HG02588 (cell line): ENCODE data around the gene IGFBP4.

Source experiments
- ATAC-seq: cut with Tn5 transposase; IDR thresholded peaks from one replicate; pipeline ENCODE4 v1.9.1; 2021; ENCODE audit warnings: mild to moderate bottlenecking, moderate library complexity; ENCODE audit not compliant: unreplicated experiment

The IGFBP4 gene

GRCh38 chr17:40486522-40487370 is 43.5 kb downstream of the IGFBP4 start:
- ATAC-seq: no peak

DNA sequence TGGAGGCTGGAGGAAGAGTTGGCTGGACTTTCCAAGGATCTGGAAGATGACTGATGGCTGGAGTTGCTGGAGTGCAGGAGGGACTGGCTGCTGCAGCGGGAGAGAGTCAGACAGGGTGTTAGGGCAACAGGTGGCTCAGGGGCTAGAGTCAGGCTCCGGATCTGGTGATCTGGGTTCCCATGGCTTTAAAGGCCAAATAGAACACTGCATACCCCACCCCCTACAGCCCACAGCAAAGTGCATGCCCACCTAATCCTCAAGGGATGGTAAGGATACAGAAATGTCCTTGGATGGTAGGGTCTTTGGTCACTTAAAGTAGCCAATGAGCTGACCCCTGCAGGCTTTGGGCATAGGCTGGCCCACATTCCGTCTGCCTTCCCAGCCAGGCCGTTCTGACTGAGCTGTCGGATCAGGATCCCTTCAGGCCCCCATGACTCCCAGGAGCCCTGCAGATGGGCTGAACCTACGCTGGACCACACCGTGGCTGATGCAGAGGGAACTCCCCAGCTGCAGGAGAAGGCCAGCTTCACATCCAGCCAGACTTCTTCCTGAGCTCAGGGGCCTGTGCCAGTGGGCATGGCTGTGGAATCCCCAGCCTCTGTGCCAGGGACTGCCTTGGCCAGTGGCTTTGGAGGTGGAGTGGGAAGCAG is 44.2 kb downstream of the IGFBP4 start:
- no peak for ATAC-seq

DNA sequence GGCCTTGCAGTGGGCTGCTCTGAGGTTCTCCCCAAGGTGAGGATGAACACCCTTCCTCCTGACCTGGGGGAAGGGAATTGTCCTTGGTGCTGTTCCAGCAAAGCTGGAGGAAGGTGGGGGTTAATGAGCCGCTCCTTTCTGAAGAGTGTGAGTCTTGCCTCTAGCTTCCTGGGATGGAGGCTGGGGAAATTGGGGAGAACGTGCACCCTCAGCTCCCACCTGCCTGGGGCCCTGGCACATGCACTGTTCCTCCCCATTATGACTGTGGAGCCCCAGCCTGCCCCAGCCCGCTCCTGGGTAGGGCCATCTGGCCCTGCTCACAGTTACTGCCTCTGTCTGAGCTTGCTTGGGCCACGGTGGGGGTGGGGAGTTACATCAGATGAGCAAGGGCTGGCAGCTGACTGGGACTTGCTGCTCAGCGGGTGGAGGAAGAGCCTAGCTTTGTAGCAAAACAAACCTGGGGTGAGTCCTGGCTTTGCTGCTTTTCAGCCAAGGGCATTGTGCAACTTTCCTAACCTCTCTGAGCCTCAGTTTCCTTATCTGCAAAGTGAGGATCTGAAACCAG is 47.1 kb downstream of the IGFBP4 start:
- ATAC-seq: no peak

DNA sequence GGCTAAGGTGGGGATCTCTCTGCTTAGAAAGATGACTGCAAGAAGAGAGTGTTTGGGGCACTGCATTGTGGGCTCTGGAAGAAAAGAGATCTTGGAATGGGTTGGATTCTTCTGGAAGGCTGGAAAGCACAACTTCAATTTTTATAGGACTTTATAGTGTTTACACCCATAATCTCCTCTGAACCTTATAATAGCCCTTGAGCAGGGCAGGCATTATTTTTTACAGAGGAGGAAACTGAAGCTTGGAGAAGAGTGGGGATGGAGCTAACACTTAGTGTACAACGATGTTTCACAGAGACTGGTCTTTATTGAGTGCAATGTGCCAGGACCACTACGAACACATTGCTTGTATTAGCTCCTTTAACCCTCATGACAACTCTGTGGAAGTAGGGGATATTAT is 47.7 kb downstream of the IGFBP4 start:
- no peak for ATAC-seq

DNA sequence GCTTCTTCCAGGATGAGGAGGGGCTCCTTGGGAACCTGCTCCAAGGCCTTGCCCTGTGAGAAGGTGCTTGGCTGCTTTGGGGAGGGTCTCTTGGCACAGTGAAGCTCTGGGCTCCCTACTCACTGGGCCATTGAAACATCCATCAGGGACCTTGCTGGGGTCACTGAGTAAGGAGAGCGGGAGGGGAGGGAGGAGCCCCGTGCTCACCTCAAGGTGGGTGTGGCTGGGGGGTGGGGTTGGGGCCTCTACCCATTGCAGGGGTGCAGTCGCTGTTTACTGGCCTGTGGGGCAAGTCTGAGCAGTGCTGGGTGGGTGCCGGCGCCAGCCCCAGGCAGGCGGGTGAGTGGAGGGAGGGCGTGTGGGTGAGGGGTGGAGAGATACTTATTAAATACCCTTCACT is 48.2 kb downstream of the IGFBP4 start:
- ATAC-seq: no peak

DNA sequence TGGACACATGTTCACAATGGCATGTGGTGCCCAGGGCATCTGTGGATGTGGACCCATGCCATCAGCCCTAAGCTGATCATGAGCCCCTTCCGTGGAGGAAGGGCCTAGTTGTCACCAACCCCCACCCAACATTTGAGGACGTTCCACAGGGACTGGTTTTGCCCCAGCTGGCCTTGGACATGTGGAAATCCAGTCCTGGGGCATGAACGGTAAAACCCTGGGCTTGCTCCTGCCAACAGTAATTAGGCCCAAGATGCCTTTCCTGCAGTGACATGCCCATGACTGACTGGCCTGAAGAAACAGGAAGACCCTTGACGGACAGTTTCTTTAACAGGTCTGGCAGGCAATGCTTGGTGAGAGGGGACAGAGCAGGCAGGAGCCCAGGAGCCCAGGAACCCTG is 50.4 kb downstream of the IGFBP4 start:
- ATAC-seq: no peak

DNA sequence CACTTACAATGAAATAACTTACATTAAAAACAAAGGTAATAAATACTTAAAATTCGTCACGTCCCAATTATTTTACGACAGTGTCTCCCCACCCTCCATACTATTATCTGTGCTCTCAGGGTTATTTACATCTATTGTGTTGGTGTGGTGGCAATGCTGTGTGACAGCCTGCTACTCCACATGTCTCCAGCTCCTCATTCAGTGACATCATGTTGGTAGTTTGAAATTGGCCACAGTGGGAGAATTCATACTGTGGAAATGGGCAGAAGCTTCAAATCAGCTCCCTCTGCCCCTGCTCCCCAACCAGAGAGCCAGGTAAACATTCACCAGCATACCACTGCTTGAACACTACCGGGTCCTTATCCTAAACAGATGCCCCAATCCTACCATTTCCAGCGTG is 51.9 kb downstream of the IGFBP4 start:
- no peak for ATAC-seq

GRCh38 chr17:40496170-40496569 is 52.9 kb downstream of the IGFBP4 start:
- ATAC-seq: no peak

DNA sequence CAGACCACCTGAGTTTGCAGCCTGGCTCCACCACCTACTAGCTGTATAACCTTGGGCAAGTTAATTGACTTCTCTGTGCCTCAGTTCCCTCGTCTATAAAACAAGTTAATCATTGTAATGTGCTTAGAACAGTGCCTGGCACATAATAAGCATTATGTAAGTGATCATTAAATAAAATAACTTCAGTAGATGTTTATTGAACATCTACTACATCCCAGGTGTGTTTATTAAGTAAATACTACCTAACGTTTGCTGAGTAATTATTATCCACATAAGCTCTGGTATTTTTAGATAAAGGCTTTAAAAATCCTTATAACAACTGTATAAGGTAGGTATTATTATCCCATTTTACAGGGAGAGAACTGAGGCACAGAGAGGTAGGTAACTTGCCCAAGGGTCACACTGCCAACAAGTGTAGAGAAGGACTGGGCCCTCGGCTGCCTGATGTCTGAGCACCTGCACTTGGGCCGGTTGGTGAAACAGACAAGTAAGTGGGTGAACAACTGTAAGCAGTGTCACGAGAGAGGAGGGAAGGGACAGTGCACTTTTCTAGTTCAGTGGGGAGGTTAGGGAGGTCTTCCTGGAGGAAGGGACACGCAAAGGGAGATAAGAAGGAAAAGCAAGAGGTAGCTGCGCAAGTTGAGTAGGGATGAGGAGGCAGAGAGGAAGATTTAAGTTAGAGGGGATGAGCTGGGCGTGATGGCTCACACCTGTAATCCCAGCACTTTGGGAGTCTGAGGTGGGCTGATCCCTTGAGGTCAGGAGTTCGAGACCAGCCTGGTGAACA is 53.6 kb downstream of the IGFBP4 start:
- no peak for ATAC-seq

DNA sequence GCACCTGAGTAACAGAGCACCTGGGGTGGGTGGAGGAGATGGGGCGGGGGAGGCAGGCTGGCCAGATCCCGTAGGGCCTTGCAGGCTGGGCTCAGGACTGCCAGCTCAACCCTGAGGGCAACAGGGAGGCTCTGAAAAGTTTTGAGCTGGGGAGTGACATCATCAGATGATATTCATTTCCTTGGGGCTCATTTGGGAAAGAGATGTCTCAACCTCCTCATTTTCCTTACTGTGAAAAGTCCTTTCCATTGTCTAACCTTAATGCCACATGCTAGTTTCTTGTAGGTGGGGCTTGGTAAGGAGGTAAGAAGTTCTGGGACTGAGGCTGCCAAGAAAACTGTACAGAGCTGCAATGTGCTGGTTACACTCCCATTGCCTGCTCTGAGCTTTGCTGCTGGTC is 54.4 kb downstream of the IGFBP4 start:
- ATAC-seq: no peak

DNA sequence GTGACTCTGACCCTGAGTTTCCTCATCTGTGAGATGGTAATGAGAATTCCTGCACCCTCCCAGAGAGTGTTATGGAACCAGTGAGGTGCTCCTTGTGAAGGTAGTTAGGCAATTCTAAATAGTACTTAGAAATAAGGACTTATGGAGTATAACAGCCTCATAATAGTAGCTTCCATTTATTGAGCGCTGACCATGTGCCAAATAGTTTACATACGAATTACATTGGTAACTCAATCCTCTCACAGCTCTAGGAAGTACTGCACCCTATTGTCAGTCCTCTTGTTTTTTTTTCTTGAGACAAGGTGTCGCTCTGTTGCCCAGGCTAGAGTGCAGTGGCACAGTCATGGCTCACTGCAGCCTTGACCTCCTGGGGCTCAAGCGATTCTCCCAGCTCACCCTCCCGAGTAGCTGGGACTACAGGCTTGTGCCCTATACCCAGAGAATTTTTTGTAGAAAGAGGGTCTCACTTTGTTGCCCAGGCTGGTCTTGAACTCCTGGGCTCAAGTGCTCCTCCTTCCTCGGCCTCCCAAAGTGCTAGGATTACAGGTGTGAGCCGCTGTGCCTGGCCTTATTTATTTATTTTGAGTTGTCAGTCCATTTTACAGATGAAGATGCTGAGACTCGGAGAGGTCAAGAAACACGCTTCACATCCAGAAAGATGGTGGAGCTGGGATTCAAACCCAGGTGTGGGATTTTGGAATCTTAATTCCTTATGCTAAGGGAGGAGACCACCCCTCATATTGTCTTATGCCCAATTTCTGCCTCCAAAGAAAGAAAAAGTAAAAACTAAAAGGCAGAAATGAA is 55.2 kb downstream of the IGFBP4 start:
- no peak for ATAC-seq

GRCh38 chr17:40499551-40500189 is 56.4 kb downstream of the IGFBP4 start:
- no peak for ATAC-seq

- ATAC-seq: no peak
Measured at GRCh38 chr17:40500190-40500589, 56.9 kb downstream of the IGFBP4 start.

GRCh38 chr17:40500709-40501108 is 57.5 kb downstream of the IGFBP4 start:
- no peak for ATAC-seq

DNA sequence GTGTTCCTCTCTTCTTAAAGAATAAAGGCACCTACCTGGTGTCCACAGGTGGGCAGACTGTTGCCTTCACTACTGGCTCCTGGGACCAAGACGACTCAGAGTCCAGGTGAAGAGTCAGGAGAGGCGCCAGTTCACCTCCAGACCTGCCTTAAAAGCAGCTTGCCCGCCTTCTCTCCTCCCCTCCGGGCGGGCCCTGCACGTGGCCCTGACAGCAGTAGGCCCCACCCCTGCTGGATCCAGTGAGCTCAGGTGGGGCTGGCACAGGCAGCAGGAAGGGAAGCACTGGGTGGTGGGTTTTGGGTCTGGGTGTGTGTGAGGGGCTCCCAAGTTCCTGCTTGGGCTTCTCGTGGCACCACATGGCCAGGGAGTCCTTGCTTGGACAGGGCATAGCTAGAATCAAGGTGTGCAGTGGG is 58.3 kb downstream of the IGFBP4 start, which contains the start of gene TNS4:
TNS4 (minus strand) TSS at position 125 of the 413 bp plus-strand sequence. CDS start 5,198 bp downstream, outside the sequence.
- no peak for ATAC-seq

DNA sequence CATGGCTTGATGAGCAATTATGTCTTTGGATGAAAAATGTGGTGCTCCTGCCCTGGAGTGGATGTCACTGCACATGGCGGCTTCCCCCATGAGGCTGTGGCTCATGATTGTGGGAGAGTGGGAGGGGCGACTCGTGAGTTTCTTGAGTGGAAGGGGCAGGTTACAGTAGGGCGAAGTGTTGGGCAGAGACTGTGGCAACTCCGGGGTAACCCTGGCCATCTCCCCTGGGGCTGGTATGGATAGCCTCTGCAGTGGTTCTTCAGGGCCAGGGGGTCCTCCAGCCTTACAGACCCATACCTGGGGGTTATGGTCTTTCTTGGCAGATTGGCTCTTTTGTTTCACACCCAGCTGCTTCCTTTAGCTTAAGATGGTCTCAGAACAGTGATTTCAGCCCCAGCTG is 59.5 kb downstream of the IGFBP4 start:
- no peak for ATAC-seq

GRCh38 chr17:40503154-40503553 is 59.9 kb downstream of the IGFBP4 start:
- ATAC-seq: no peak

DNA sequence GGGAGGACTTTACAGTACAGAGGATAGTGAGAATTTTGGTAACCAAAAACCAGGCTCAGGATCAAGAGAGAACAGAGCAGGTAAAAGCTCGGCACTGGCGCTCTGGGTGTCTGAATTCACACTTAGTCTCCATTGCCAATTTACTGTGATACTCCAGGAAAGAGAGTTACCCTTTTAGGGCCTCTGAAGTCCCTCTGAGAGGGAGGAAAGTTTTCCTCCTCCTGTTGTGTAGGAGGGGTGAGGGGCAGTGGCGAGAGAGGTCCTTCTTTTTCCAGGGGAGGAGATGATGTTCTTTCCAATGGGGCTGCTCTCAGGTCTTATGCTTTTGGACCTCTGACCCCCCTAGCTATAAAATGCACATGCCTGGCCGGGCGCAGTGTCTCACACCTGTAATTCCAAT is 63.5 kb downstream of the IGFBP4 start:
- ATAC-seq: no peak
